HL-60 (cell line): ENCODE measurements around the gene ABCF2.

ENCODE experiments used
- DNase-seq, 2 experiments: peaks; one replicate each; pipeline ENCODE4 v3.0.0-alpha.2; 2010 to 2020; ENCODE audit warnings: low read depth in 1 of 2, low spot score in 1 of 2
- H3K27ac ChIP-seq: fragments of 250-450 bp; sonication (Bioruptor Pico); replicated peaks from 2 replicates; pipeline ENCODE4 v1.5.1; 2020; ENCODE audit warnings: mild to moderate bottlenecking, moderate library complexity
- H3K27me3 ChIP-seq: fragments of 250-450 bp; sonication (Bioruptor Pico); 2 replicates; pipeline ENCODE4 v1.5.1; 2021; ENCODE audit warnings: mild to moderate bottlenecking, moderate library complexity; ENCODE audit not compliant: insufficient read depth, poor library complexity, severe bottlenecking
- H3K4me3 ChIP-seq: replicated peaks from 2 replicates; pipeline ENCODE4 v1.5.1; 2011; ENCODE audit warnings: mild to moderate bottlenecking, control low read depth, low read length; ENCODE audit not compliant: insufficient read depth
- CTCF ChIP-seq: IDR thresholded peaks from one replicate; pipeline ENCODE4 v1.5.1; 2011; ENCODE audit warnings: low read length, control low read depth, inconsistent platforms; ENCODE audit not compliant: insufficient read depth
- GABPA ChIP-seq: IDR thresholded peaks from 2 replicates; pipeline ENCODE4 v1.6.1; 2012; ENCODE audit warnings: low read depth
- POLR2AphosphoS5 ChIP-seq: IDR thresholded peaks from 2 replicates; pipeline ENCODE4 v1.6.1; 2012; ENCODE audit warnings: low read depth
- REST ChIP-seq: IDR thresholded peaks from 2 replicates; pipeline ENCODE4 v1.6.1; 2012; ENCODE audit warnings: low read depth; ENCODE audit not compliant: insufficient replicate concordance
- SPI1 ChIP-seq: IDR thresholded peaks from 2 replicates; pipeline ENCODE4 v1.6.1; 2012; ENCODE audit warnings: low read depth, mild to moderate bottlenecking, borderline replicate concordance

The ABCF2 gene

GRCh38 chr7:151201344-151201743 is 25.7 kb downstream of the ABCF2 start:
- Histone ChIP-seq H3K4me3 (no peak overlapping the region), H3K27me3 (peaks cover 7% of the 10 kb centered on the region), H3K27ac (no peak overlapping the region)
- TF ChIP-seq SPI1 (no peak), CTCF (no peak), GABPA (no peak), REST (no peak), POLR2AphosphoS5 (no peak)
- DNase-seq = no peak

DNA sequence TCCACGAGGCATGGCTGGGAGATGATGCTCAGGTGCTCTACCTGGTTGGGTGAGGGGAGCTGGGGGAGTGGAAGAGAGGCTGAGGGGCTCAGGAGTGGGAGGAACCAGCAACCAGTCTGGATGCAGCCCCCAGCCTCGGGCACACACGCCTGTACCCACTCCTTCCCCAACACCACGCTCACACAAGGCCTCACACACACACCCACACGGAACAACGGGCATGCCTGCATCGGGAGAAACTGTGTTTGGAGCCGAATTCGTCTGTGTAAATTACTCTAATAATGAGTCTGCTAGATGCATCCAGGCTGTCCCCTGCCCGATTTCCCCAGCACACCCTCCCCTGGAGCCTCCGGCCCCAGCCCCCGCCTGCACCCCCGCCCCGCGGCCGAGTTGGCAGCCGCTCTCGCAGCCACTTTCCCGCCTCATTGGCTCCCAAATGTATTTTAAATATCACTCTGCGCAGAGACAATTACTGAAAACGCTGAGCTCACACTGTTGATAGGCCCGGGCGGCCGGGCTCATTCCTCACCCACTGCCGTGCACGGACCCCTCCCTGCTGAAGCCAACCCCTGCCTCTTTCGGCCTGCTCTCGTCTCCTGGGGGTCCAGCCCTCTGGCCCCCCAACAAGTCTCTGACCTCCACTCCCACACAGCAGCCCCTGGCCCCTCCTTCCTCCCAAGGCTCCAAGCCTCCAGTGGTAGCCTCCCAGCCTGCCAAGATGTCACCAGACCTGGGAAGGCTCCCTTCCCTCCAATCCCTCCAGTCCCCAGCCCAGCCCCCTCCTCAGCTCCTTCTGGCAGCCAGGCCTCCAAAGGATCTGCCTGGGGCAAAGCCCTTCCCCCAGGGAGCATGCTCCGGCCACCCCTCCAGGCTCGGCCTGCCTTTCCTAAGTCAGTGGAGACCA is 27.8 kb downstream of the ABCF2 start:
- Histone ChIP-seq H3K27me3 (peaks cover 16% of the 10 kb centered on the region), H3K27ac (no peak overlapping the region)

More for the DNA sequence above, 27.8 kb downstream of the ABCF2 start:
- no peak for TF ChIP-seq POLR2AphosphoS5
- no peak for TF ChIP-seq REST
- TF ChIP-seq SPI1 = no peak
- TF ChIP-seq GABPA = no peak
- no peak for TF ChIP-seq CTCF
- no peak for DNase-seq
- no peak overlapping the region for H3K4me3 ChIP-seq
